Measurements from ENCODE around the gene ETFA.

GRCh38 chr15:76321171-76321570 lies 9.9 kb upstream of the ETFA start:
- TF ChIP-seq NR3C1 (CRISPR knock-in tag; conservative IDR thresholded peaks at IDR 0.05; ENCODE audit: low read depth), result no peak
- TF ChIP-seq ELF4 (CRISPR knock-in tag; IDR thresholded peaks at IDR 0.05; ENCODE audit: low read depth), result no peak
- TF ChIP-seq ZNF671 (CRISPR knock-in tag; IDR thresholded peaks at IDR 0.05), result no peak
- no peak for TF ChIP-seq ESRRA (CRISPR knock-in tag; IDR thresholded peaks at IDR 0.05; ENCODE audit: borderline replicate concordance)
- TF ChIP-seq MXD4 (CRISPR knock-in tag; IDR thresholded peaks at IDR 0.05; ENCODE audit: borderline replicate concordance), result no peak
- TF ChIP-seq, protein P1, sequence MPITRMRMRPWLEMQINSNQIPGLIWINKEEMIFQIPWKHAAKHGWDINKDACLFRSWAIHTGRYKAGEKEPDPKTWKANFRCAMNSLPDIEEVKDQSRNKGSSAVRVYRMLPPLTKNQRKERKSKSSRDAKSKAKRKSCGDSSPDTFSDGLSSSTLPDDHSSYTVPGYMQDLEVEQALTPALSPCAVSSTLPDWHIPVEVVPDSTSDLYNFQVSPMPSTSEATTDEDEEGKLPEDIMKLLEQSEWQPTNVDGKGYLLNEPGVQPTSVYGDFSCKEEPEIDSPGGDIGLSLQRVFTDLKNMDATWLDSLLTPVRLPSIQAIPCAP (CRISPR knock-in tag; IDR thresholded peaks at IDR 0.05), result no peak
- TF ChIP-seq, protein P2, sequence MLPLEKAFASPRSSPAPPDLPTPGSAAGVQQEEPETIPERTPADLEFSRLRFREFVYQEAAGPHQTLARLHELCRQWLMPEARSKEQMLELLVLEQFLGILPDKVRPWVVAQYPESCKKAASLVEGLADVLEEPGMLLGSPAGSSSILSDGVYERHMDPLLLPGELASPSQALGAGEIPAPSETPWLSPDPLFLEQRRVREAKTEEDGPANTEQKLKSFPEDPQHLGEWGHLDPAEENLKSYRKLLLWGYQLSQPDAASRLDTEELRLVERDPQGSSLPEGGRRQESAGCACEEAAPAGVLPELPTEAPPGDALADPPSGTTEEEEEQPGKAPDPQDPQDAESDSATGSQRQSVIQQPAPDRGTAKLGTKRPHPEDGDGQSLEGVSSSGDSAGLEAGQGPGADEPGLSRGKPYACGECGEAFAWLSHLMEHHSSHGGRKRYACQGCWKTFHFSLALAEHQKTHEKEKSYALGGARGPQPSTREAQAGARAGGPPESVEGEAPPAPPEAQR (CRISPR knock-in tag; IDR thresholded peaks at IDR 0.05), result no peak
